GM19328 (cell line): ENCODE measurements around the gene RNF227.

Source experiments
- ATAC-seq: cut with Tn5 transposase; IDR thresholded peaks from one replicate; pipeline ENCODE4 v1.9.1; 2021; ENCODE audit warnings: mild to moderate bottlenecking, moderate library complexity; ENCODE audit not compliant: unreplicated experiment

Gene RNF227

DNA sequence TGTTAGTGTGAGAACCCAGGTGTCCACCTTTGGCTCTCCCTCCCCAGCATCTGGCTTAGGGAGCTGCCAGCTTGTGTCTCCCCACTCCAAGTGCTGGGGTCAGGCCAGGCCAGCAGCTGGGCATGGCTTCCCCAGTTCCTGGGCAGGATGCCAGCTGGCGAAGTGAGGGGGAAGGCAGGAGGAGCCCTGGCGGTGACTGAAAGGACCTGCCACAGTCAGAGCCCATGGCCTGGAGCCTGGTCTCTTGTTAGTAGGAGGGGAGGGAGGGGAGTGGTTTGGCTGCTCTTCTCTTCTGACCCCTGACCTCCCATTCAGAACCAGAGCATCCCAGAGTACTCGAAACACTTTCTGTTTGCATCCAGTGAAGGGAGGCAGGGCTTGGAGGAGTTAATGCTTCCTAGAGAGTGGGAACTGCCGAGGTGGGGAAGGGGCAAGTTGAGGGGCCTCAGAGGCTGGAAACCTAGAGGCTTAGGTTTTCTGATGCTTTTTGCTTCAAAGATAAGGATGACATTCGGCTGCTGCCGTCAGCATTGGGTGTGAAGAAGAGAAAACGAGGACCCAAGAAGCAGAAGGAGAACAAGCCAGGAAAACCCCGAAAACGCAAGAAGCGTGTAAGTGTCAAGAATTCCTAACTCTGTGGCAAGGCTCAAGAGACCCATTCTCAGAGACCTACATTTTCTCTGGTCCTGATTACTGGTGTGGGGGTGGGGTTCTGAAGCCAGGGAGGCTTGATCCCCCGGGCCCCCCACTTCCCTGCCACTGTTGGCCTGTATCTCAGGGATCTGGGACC is 26.7 kb downstream of the RNF227 start:
- ATAC-seq: no peak

DNA sequence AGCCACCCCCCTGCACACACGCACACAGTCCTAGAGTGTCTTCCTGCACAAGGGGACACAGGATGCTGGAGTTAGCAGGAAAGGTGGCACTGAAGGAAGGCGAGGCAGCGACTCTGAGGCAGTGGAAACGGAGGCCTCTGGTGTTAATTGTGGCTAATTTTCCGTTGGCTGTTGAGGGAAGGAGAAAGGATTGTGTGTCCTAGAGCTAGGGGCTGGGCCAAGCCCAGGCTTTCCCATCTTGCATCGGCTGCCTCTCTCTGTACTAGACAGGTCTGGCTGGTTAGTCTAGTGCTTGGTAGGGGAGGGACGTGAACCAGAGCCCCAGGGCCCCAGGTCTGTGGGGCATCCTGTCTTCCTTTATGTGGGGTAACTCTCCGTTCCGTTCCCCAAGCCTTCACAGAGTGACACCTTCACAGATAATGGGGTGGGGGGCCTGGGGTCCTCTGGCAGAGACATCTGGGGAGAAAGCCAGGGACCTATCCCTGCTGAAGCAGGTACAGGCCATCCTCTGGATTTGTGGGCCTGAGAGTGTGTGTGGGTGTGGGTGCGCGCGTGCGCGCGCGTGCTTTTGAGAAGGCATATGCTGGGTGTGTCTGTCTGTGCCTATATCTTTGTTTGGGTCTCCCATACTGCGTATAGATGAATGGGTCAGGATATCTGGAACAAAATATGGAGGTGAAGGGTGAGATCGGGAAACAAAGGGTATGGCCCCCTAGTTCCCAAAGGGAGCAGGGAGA is 27.7 kb downstream of the RNF227 start, which contains the start of gene CHD3:
TSS of gene CHD3 (plus strand) at position 606 of the 737 bp plus-strand sequence. CDS start 212 bp downstream, outside the sequence.
- ATAC-seq: no peak

DNA sequence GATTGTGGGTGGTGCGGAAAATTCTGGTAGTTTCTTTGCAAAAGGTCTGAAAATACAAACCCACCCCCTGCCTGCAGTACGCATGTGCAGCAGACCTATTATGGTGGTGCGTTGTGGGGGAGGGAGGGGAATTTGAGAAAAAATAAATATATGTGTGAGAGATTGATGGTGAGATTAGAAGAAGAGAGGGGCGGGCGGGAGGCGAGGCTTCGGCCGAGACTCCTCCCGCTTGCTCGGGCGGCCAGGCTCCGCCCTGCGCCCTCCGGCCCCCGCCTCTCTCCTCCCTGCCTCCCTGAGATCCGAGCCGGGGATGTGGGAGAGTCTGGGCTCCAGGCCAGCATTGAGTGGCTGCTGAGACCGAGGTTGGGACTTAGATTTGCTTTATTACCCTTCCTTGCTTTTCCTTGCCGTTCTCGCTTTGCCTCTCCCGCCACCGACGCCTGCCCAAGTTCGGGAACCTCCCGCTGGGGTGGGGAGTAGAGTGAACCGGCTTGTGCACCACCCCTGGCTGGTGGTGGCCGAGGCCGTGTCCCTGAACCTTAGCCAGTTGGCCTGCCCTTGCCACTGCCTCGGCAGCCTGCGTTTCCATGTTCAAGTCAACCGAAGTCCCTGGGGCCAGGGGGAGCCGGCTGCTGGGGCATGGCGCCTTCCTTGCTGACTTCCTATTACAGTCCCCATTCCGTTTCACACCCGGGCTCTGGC is 28.5 kb downstream of the RNF227 start:
- no peak for ATAC-seq

GRCh38 chr17:7887038-7887481 is 29.0 kb downstream of the RNF227 start:
- ATAC-seq: no peak

DNA sequence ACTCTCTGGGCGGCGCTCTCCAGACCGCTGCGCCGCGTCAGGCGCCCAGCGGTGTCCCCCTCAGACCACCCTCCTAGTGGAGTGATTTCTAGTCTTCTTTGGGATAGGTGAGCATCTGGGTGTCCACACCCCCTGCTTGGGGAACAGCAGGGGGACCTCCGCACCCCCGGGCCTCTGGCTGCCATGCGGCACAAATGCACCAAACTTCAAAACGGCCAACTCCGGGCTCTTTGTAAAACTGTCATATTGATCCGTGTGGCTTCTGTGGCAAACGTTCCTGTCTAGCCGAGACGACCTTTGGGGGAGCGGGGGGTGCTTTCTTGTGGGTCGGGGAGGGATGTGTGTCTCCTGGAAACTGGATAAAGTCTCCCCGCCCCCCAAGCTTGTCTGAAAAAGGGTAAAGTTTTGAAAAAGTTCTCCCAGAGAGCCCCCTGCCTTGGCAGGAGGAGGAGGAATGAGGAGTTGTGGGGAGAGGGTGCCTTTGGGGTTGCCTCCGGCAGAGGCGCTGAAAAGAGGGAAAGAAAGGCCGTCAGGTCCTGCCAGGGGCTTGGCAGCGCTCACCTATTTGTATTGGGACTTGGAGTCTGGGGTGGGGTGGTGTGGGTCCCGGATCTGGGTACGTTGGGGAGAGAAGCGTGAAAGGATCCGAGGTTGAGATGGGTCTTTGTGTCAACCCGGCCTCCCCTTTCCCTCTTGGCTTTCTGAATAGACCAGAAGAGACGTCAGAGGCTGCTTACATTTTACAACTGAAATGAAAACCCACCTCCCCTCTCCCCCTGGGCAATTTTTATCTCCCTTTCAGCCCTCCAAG is 29.7 kb downstream of the RNF227 start:
- ATAC-seq: no peak

- ATAC-seq: no peak
These were observed 30.5 kb downstream of the RNF227 start for GRCh38 chr17:7885367-7886226.

- ATAC-seq: no peak
These were observed 31.3 kb downstream of the RNF227 start for GRCh38 chr17:7884581-7885366.

- no peak for ATAC-seq
These were observed 32.2 kb downstream of the RNF227 start for GRCh38 chr17:7883781-7884386.

DNA sequence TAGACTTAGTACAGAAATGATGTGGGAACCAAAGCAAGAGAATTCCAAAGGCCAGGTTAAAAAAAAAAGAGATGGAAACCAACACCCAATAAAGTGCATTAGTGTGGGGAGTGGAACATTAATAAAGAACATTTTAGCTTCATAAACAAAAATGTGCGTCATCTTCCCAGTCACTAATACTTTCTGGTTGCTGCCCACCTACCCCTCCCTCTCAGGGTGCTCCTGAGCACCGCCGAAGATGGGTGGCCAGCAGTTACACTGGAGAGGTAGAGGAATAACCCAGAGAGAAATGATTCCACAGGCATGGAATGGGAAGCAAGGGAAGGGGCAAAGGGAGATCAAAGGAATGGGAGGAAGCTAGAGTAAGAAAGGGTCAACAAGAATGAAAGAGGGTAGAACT is 33.5 kb downstream of the RNF227 start:
- ATAC-seq: no peak

- no peak for ATAC-seq
These were observed 34.0 kb downstream of the RNF227 start for GRCh38 chr17:7882068-7882467.

DNA sequence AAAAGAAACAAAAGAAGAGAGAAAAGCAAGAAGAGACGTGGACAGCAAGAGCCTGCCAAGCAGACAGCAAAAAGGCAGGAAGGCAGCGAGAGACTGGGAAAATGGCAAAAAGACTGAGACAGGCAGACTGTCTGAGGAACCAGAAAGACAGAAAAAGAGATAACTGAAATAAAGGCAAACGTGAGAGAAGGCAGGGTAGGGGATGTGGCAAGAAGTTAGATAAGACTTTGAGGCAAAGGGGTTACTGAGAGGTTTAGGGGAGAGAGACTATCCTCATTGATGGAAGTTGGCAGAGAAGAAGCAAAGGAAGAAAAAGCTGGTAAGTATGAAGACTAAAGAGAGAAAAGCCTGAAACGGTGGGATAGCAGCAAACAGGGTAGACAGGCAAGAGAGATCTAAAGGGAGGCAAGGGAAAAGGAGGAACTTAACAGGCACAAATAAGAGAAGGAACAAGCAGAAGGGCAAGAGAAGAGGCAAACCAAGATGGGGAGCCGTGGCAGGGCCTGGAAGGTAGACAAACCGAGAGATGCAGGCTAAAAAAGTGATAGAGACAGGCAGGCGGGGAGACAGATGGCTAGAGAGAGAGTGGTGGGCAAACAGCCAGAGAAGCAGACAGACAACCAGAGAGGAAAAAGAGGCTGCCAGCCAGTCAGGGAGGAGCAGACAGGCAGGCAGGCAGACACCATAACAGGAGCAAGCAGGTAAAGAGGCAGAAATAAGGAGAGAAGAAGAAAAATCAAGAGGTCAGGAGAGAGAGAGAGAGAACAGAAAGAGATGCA is 34.6 kb downstream of the RNF227 start:
- ATAC-seq: no peak

GRCh38 chr17:7880076-7880868 is 35.8 kb downstream of the RNF227 start:
- no peak for ATAC-seq

GRCh38 chr17:7878234-7878633 is 37.9 kb downstream of the RNF227 start:
- no peak for ATAC-seq

GRCh38 chr17:7875804-7876370 is 40.2 kb downstream of the RNF227 start:
- ATAC-seq: no peak

DNA sequence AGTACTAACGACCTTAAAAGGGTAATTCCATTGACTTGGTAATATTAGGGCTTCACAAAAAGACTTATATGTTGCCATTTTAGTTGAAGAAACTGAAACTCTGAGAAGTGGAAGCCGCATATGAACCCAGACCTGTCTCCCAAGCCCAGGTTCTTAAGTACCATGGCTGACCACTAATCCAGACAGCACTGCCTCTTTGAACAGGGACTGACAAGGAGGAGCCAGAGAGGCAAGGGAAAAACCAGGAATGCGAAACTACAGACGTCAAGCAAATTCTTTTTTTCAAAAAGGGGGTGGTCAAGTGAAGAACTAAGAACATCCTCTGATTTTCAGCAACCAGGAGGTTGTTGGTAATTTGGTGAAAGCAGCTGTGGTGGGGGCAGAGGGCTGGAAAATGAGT is 43.0 kb downstream of the RNF227 start:
- ATAC-seq: no peak

DNA sequence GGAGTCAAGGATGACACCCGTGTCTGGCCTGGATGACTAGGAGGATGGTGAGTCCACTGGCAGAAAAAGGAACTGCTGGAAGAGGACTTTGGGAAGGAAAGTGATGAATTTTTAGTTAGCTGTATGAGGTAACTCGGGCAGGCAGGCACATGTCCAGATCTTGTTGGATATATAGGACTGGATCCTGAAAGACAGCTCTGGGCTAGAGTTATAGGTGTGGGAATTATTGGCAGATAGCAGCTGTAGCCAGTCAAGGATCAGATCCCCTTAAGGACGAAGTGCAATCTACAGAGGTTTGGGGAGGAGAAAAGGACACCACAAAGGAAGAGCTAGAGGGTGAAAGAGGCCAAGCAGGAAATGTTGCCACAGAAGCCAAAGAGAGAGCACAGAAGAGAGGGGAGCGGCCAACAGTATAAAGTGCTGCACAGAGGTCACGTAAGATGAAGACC is 48.2 kb downstream of the RNF227 start:
- ATAC-seq: no peak
